HEK293T (cell line): Measurements from ENCODE around the gene PLOD3.

Experiments
- CTCF ChIA-PET: fragments of 350-600 bp; formaldehyde crosslinking; extraction: SDS; loops from one replicate; lab custom pipeline; 2021; ENCODE audit warnings: antibody characterized with exemption, inconsistent platforms; lab: Yijun Ruan, JAX
- POLR2A ChIA-PET: fragments of 350-600 bp; formaldehyde crosslinking; extraction: SDS; loops from one replicate; lab custom pipeline; 2020; ENCODE audit warnings: antibody characterized with exemption, inconsistent platforms; lab: Yijun Ruan, JAX
- DNase-seq: peaks from one replicate; pipeline ENCODE4 v3.0.0; 2012; ENCODE audit warnings: mixed read lengths; ENCODE audit errors: extremely low spot score
- ARNT ChIP-seq: fragments of 450-650 bp; IDR thresholded peaks from 2 replicates; pipeline ENCODE4 v1.6.1; 2017; ENCODE audit warnings: mild to moderate bottlenecking
- BHLHE40 ChIP-seq: fragments of 450-650 bp; IDR thresholded peaks from 2 replicates; pipeline ENCODE4 v1.6.1; 2016; ENCODE audit warnings: mild to moderate bottlenecking, moderate library complexity, borderline replicate concordance
- CTBP1 ChIP-seq: fragments of 450-650 bp; IDR thresholded peaks from 2 replicates; pipeline ENCODE4 v1.6.1; 2016; ENCODE audit warnings: borderline replicate concordance
- ELF4 ChIP-seq: fragments of 450-650 bp; IDR thresholded peaks from 2 replicates; pipeline ENCODE4 v1.6.1; 2017; ENCODE audit warnings: antibody characterized with exemption
- FOXA1 ChIP-seq: fragments of 450-650 bp; IDR thresholded peaks from 2 replicates; pipeline ENCODE4 v1.6.1; 2016; ENCODE audit warnings: mild to moderate bottlenecking
- FOXK2 ChIP-seq: fragments of 450-650 bp; IDR thresholded peaks from 2 replicates; pipeline ENCODE4 v1.6.1; 2016; ENCODE audit warnings: mild to moderate bottlenecking
- FOXM1 ChIP-seq: fragments of 450-650 bp; IDR thresholded peaks from 2 replicates; pipeline ENCODE4 v1.6.1; 2017; ENCODE audit warnings: mild to moderate bottlenecking, borderline replicate concordance
- HDGF ChIP-seq: fragments of 450-650 bp; IDR thresholded peaks from 2 replicates; pipeline ENCODE4 v1.6.1; 2017; ENCODE audit warnings: antibody characterized with exemption, borderline replicate concordance
- L3MBTL2 ChIP-seq: fragments of 450-650 bp; conservative IDR thresholded peaks from 2 replicates; pipeline ENCODE4 v1.6.1; 2016; ENCODE audit warnings: mild to moderate bottlenecking
- LEF1 ChIP-seq: fragments of 450-650 bp; IDR thresholded peaks from 2 replicates; pipeline ENCODE4 v1.6.1; 2017; ENCODE audit warnings: mild to moderate bottlenecking, borderline replicate concordance
- NFRKB ChIP-seq: fragments of 450-650 bp; IDR thresholded peaks from 2 replicates; pipeline ENCODE4 v1.6.1; 2016; ENCODE audit warnings: mild to moderate bottlenecking, moderate library complexity
- PKNOX1 ChIP-seq: fragments of 450-650 bp; IDR thresholded peaks from 2 replicates; pipeline ENCODE4 v1.6.1; 2016
- SP1 ChIP-seq: fragments of 450-650 bp; IDR thresholded peaks from 2 replicates; pipeline ENCODE4 v1.6.1; 2017
- SUZ12 ChIP-seq: fragments of 450-650 bp; IDR thresholded peaks from 2 replicates; pipeline ENCODE4 v1.6.1; 2016; ENCODE audit warnings: mild to moderate bottlenecking
- TARDBP ChIP-seq: fragments of 450-650 bp; IDR thresholded peaks from 2 replicates; pipeline ENCODE4 v1.6.1; 2016
- ZNF384 ChIP-seq: fragments of 450-650 bp; IDR thresholded peaks from 2 replicates; pipeline ENCODE4 v1.6.1; 2016

Gene PLOD3

GRCh38 chr7:101161692-101162471 is 55.5 kb downstream of the PLOD3 start:
- no peak for DNase-seq
- TF ChIP-seq SP1: no peak
- no peak for TF ChIP-seq CTBP1
- no peak for TF ChIP-seq ELF4
- no peak for TF ChIP-seq SUZ12
- TF ChIP-seq NFRKB: no peak
- TF ChIP-seq BHLHE40: no peak
- TF ChIP-seq PKNOX1: no peak
- TF ChIP-seq ZNF384: no peak; the same call in 1 of the 2 replicates
- ChIA-PET POLR2A (interaction anchor here (0.8 kb wide), 1 partner anchor 12 kb away, joined by 3 read pairs; no protein-coding TSS in a partner anchor), CTCF (no interaction called here)

GRCh38 chr7:101160910-101161309 is 56.5 kb downstream of the PLOD3 start:
- ChIA-PET POLR2A (no interaction called here), CTCF (interaction anchor here (1.1 kb wide), 1 partner anchor 16 kb away, joined by 4 read pairs; no protein-coding TSS in a partner anchor)
- TF ChIP-seq ARNT: no peak
- no peak for TF ChIP-seq SP1
- no peak for TF ChIP-seq SUZ12
- no peak for TF ChIP-seq L3MBTL2
- TF ChIP-seq FOXK2: no peak
- TF ChIP-seq CTBP1: no peak
- TF ChIP-seq HDGF: no peak
- no peak for TF ChIP-seq ELF4
- TF ChIP-seq ZNF384: no peak
- TF ChIP-seq PKNOX1: no peak
- no peak for TF ChIP-seq TARDBP
- no peak for TF ChIP-seq NFRKB
- DNase-seq: no peak

- ChIA-PET CTCF (interaction anchor here (0.6 to 1.4 kb wide), 4 partner anchors 12 to 704 kb away, joined by 3 to 5 read pairs (median 4); no protein-coding TSS in a partner anchor), POLR2A (no interaction called here)
- DNase-seq: no peak
- no peak for TF ChIP-seq FOXK2
- TF ChIP-seq FOXM1: no peak
- TF ChIP-seq FOXA1: no peak
- TF ChIP-seq ARNT: no peak
- TF ChIP-seq L3MBTL2: no peak
- TF ChIP-seq CTBP1: no peak
Observed at GRCh38 chr7:101159696-101160674, 57.4 kb downstream of the PLOD3 start.

- POLR2A ChIA-PET: no interaction called here
- no peak for DNase-seq
- CTCF ChIA-PET: interaction anchor here (0.6 to 3.0 kb wide), 5 partner anchors 9 to 36 kb away, joined by 3 to 21 read pairs (median 5); no protein-coding TSS in a partner anchor
- TF ChIP-seq HDGF: no peak
- TF ChIP-seq FOXM1: no peak
- no peak for TF ChIP-seq SUZ12
- TF ChIP-seq FOXK2: no peak
- TF ChIP-seq PKNOX1: no peak
- no peak for TF ChIP-seq BHLHE40
- TF ChIP-seq CTBP1: no peak
- TF ChIP-seq ELF4: no peak
- TF ChIP-seq NFRKB: no peak
- TF ChIP-seq ARNT: no peak
- no peak for TF ChIP-seq FOXA1
- no peak for TF ChIP-seq SP1
- TF ChIP-seq L3MBTL2: no peak
- TF ChIP-seq LEF1: no peak
- TF ChIP-seq TARDBP: no peak
- TF ChIP-seq ZNF384: no peak
Observed at GRCh38 chr7:101156866-101157589, 60.4 kb downstream of the PLOD3 start.

GRCh38 chr7:101156277-101156676 is 61.1 kb downstream of the PLOD3 start:
- no peak for DNase-seq
- ChIA-PET POLR2A (no interaction called here), CTCF (interaction anchor here (0.6 to 3.0 kb wide), 4 partner anchors 8 to 36 kb away, joined by 3 to 21 read pairs (median 5); no protein-coding TSS in a partner anchor)
- TF ChIP-seq NFRKB (no peak), LEF1 (no peak), SP1 (no peak), TARDBP (no peak), FOXM1 (no peak), SUZ12 (no peak), PKNOX1 (no peak), BHLHE40 (no peak), L3MBTL2 (no peak), FOXA1 (no peak), CTBP1 (no peak), ELF4 (no peak), HDGF (no peak), ZNF384 (no peak)
